GM10248 (cell line): Measurements from ENCODE around the gene SEC16A.
A peak's percentile ranks its signal among the peaks of the same experiment; 100 is the strongest.

Source experiments
- CTCF ChIA-PET: fragments of 300-600 bp; sonication (Branson Sonifier 250); formaldehyde crosslinking; extraction: SDS; loops from one replicate; lab custom pipeline; 2021; ENCODE audit warnings: antibody characterized with exemption; lab: Yijun Ruan, JAX
- POLR2A ChIA-PET: fragments of 350-650 bp; sonication (Branson Sonifier 250); formaldehyde crosslinking; extraction: SDS; loops from one replicate; lab custom pipeline; 2020; ENCODE audit warnings: antibody characterized with exemption; lab: Yijun Ruan, JAX
- DNase-seq: peaks from one replicate; pipeline ENCODE4 v3.0.0; 2012; ENCODE audit errors: extremely low spot score
- CTCF ChIP-seq: IDR thresholded peaks from 2 replicates; pipeline ENCODE4 v1.5.1; 2012; ENCODE audit warnings: mild to moderate bottlenecking, low read depth; ENCODE audit errors: extremely low read depth, missing control alignments, control extremely low read depth

The SEC16A gene

GRCh38 chr9:136514022-136514714, 31.3 kb upstream of the SEC16A start:
- POLR2A ChIA-PET: no interaction called here
- CTCF ChIA-PET: no interaction called here
- TF ChIP-seq CTCF: no peak
- no peak for DNase-seq

- no peak for DNase-seq
- CTCF ChIA-PET: no interaction called here
- TF ChIP-seq CTCF: no peak
- POLR2A ChIA-PET: no interaction called here
Observed at GRCh38 chr9:136513191-136513590, 30.4 kb upstream of the SEC16A start.

GRCh38 chr9:136512651-136513071, 29.8 kb upstream of the SEC16A start:
- peak; percentile 54 for DNase-seq
- ChIA-PET CTCF (no interaction called here), POLR2A (no interaction called here)
- TF ChIP-seq CTCF: no peak

- TF ChIP-seq CTCF: no peak
- POLR2A ChIA-PET: no interaction called here
- CTCF ChIA-PET: no interaction called here
- no peak for DNase-seq
Observed at GRCh38 chr9:136511670-136512592, 29.1 kb upstream of the SEC16A start.

- TF ChIP-seq CTCF: no peak
- no peak for DNase-seq
- ChIA-PET CTCF (no interaction called here), POLR2A (no interaction called here)
Observed at GRCh38 chr9:136511144-136511669, 28.4 kb upstream of the SEC16A start.

GRCh38 chr9:136510561-136510960, 27.7 kb upstream of the SEC16A start:
- TF ChIP-seq CTCF: no peak
- ChIA-PET CTCF (interaction anchor here (3.2 kb wide), 1 partner anchor 25 kb away, joined by 13 read pairs; no protein-coding TSS in a partner anchor), POLR2A (no interaction called here)
- DNase-seq: no peak
